KOPT-K1 (cell line): ENCODE results near the gene CLEC4C.
"Not testable (repeated sequence)": the region's sequence is repeated elsewhere in the genome, so short reads cannot be mapped to it uniquely, and the experiment has no call there.

Source experiments
- H3K27ac ChIP-seq: fragments of 200-600 bp; sonication (generic); 2 replicates; pipeline ENCODE4 v1.5.1; 2016; ENCODE audit warnings: antibody characterized with exemption, mild to moderate bottlenecking, low read depth, low read length; ENCODE audit not compliant: poor library complexity, severe bottlenecking
- H3K36me3 ChIP-seq: fragments of 200-600 bp; sonication (generic); 2 replicates; pipeline ENCODE4 v1.5.1; 2017; ENCODE audit warnings: antibody characterized with exemption, mild to moderate bottlenecking, low read length, moderate library complexity; ENCODE audit not compliant: insufficient read depth
- H3K9me3 ChIP-seq: fragments of 200-600 bp; sonication (generic); 2 replicates; pipeline ENCODE4 v1.5.1; 2017; ENCODE audit warnings: antibody characterized with exemption, low read length, mild to moderate bottlenecking; ENCODE audit not compliant: insufficient read depth, poor library complexity, severe bottlenecking

The CLEC4C gene

GRCh38 chr12:7750350-7750749 lies 3.2 kb upstream of the CLEC4C start:
- Histone ChIP-seq H3K27ac (no peak overlapping the region), H3K36me3 (no peaks in the 10 kb centered on the region), H3K9me3 (no peaks in the 10 kb centered on the region)

GRCh38 chr12:7749442-7749841 lies 2.3 kb upstream of the CLEC4C start:
- Histone ChIP-seq H3K9me3 (no peaks in the 10 kb centered on the region), H3K27ac (no peak overlapping the region), H3K36me3 (no peaks in the 10 kb centered on the region)

DNA sequence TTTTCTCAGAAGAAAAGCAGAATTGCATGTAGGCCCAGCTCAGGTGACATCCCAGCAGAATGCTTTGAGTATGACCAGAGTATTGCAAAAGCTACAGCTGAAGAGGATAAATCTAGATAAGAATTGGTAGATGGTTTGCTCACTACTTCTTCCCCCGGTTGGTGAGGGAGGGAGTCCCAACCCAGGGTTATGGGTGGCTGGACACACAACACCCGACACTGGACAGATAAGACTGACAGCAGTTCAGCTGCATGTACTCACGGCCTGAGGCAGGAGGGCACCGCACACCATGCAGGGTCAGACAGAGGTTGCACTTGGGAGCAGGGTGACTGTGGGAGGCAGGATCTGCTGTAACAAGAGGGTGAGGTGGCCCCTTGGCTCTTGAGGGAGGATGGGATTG lies 1.7 kb upstream of the CLEC4C start:
- Histone ChIP-seq H3K36me3 (no peaks in the 10 kb centered on the region), H3K27ac (no peak overlapping the region), H3K9me3 (no peaks in the 10 kb centered on the region)

DNA sequence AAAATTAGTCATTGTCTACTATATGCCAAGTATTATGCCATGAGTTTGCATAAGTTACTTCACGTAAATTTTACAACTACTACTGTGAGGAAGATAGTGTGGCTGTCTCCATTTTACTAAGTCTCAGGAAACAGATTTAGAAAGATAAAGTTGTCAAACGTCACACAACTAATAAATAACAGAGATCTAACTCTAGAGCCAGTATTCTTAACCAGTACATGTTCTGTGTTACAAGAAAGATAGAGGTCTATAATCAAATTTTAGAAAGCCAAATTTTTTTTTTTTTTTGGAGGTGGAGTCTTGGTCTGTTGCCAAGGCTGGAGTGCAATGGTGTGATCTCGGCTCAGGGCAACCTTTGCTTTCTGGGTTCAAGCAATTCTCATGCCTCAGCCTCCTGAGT lies 14.2 kb downstream of the CLEC4C start:
- Histone ChIP-seq H3K36me3 (no peaks in the 10 kb centered on the region), H3K9me3 (no peaks in the 10 kb centered on the region), H3K27ac (no peak overlapping the region)

GRCh38 chr12:7731486-7731885 lies 15.7 kb downstream of the CLEC4C start:
- Histone ChIP-seq H3K27ac (no peak overlapping the region), H3K9me3 (no peaks in the 10 kb centered on the region)

DNA sequence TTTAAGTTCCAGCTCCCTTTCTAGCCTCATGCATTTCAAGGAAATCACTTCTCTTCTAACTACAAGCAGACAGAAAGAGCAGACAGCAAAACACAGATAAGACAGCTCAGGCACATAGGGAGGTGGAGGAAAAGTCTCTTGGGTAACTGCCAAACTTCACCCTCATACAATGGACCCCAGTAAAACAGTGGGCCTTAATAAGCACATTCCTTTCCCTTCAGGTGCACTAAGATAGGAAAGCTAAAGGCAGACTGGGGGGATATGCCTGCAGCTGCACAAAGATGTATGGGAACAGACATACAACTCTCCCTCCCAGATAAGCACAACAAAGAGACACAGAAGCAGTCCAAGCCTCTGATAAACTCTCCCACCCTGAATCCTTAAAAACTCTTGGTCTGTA lies 16.2 kb downstream of the CLEC4C start:
- not testable (repeated sequence) for H3K9me3 ChIP-seq, H3K27ac ChIP-seq, H3K36me3 ChIP-seq

More at GRCh38 chr12:7731486-7731885, 15.7 kb downstream of the CLEC4C start:
- no peaks in the 10 kb centered on the region for H3K36me3 ChIP-seq

- Histone ChIP-seq H3K9me3 (no peaks in the 10 kb centered on the region), H3K27ac (no peak overlapping the region), H3K36me3 (no peaks in the 10 kb centered on the region)
Measured at GRCh38 chr12:7729746-7730145, 17.4 kb downstream of the CLEC4C start.

- Histone ChIP-seq H3K9me3 (no peaks in the 10 kb centered on the region), H3K36me3 (no peaks in the 10 kb centered on the region), H3K27ac (no peak overlapping the region)
Measured at GRCh38 chr12:7723926-7724325, 23.2 kb downstream of the CLEC4C start.

DNA sequence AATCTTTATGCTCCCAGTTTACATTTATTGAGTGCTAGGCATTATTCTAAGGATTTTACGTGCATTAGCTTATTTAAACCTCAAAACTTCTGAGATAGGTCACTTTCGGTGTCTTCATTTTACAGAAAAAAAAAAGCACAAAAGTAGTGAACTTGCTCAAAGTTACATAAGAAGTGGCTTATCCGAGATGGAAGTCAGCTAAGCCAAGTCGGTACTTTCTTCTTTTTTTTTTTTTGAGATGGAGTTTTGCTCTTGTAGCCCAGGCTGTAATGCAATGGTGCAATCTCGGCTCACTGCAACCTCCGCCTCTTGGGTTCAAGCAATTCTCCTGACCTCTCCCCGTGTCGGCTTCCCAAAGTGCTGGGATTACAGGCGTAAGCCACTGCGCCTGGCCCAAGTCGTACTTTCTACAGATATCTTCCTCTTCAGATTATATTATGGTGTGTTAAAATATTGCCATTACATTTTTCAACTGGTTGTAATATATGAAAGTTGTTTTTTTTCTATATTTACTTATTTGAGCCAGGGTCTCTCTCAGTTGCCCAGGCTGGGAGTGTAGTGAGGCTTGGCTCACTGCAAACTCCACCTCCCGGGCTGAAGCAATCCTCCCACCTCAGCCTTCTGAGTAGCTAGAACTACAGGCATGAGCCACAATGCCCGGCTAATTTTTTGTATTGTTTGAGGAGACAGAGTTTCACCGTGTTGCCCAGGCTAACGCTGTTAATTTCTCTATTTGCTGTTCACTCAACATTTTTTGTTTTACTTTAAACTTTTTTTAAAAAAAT lies 27.0 kb downstream of the CLEC4C start:
- Histone ChIP-seq H3K27ac (no peak overlapping the region), H3K36me3 (no peaks in the 10 kb centered on the region), H3K9me3 (no peaks in the 10 kb centered on the region)

- Histone ChIP-seq H3K9me3 (no peaks in the 10 kb centered on the region), H3K27ac (no peak overlapping the region), H3K36me3 (no peaks in the 10 kb centered on the region)
Measured at GRCh38 chr12:7716381-7716780, 30.8 kb downstream of the CLEC4C start.

GRCh38 chr12:7712841-7713442 lies 34.2 kb downstream of the CLEC4C start:
- no peaks in the 10 kb centered on the region for H3K36me3 ChIP-seq
- no peaks in the 10 kb centered on the region for H3K9me3 ChIP-seq
- H3K27ac ChIP-seq: no peak overlapping the region

- no peak within 1 kb of the TSS for H3K27ac ChIP-seq
- no peaks in the 10 kb centered on the region for H3K36me3 ChIP-seq
- H3K9me3 ChIP-seq: no peaks in the 10 kb centered on the region
Measured at GRCh38 chr12:7711133-7711532, 36.0 kb downstream of the CLEC4C start, which contains the start of gene DPPA3. TSS of gene DPPA3 (plus strand) at chr12:7711433. CDS start at chr12:7711571, 138 bp downstream.

DNA sequence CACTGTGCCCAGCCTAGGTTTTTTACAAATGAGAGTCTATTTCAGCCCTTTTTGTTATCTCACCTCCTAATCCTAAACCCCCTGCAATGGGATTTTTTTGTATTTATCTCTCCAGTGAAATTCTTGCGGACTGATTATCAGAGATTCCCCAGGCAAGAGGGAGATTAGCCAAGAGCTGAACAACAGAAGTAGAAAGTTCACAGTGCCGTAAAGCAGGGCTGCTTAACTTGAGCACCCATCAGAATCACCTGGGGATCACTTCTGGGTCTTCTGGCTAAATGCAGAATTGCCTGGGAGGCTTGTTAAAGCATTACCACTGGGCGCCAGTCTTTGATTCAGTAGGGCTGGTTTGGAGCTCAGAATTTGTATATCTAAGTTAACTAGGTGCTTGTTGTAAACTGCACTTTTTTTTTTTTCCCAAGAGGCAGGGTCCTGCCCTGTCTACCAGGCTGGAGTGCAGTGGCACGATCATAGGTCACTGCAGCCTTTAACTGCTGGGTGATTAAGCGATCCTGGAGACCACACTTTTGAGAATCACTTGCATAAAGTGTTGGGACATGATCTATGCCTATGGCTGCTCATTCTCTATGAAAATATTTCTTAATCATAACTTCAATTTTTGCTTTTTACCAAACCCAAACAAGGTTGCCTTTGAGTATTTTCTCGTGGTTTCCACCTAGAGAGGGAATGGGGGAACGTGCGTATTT lies 37.1 kb downstream of the CLEC4C start:
- Histone ChIP-seq H3K9me3 (no peaks in the 10 kb centered on the region), H3K36me3 (no peaks in the 10 kb centered on the region), H3K27ac (no peak overlapping the region)

DNA sequence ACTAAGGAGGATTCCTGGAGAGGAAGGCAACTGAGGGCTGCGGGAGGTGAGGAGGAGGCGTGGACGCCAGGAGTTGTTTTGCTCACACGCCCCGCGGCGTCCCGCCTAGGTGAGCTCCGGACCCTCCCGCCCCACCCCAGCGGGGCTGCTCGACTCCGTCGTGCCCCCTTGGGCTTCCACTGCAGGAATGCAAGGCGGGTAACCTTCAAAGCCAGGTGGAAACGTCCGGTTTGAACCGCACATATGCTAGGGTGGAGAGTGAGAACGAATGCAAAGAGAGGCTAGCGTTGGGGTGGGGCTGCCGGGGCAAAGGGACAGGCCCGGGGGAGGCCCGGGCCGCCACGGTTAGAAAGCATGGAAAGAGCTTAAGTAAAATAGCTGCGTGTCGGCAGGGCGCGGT lies 41.3 kb downstream of the CLEC4C start:
- no peaks in the 10 kb centered on the region for H3K36me3 ChIP-seq
- no peak overlapping the region for H3K27ac ChIP-seq
- H3K9me3 ChIP-seq: no peaks in the 10 kb centered on the region

DNA sequence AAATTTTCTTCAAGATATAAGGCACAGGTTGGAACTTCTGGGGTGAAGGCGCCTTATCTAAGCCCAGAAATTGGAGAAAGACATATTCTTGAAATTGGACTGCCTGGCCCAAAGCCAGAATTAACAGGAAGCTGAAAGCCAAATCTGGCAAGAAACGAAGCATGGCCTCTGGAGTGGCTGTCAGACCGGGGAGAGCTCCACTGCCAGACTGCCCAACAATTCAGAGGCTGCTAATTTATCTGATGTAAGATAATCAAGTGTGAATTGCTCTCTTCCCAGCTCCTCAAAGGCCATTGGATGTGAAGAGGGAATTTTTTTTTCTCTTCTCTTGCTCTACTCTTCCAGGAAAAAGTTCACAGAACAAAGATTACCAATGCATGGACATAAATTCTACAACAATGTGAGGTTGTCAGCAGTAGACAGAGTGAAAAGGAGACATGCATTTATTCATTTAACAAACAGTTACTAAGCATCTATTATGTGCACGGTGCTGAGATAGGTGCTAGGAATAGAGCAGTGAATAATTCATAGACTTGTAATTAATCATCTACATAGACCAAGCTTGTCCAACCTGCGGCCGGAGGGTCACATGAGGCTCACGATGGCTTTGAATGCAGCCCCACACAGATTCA lies 51.5 kb downstream of the CLEC4C start, which contains the start of gene GDF3:
Gene GDF3 (minus strand): TSS at position 210 of the 632 bp plus-strand sequence. CDS start 47 bp downstream, at position 163.
- no peak within 1 kb of the TSS for H3K27ac ChIP-seq
- no peaks in the 10 kb centered on the region for H3K9me3 ChIP-seq
- no peaks in the 10 kb centered on the region for H3K36me3 ChIP-seq
